A673 (cell line): ENCODE results near the gene PIGL. TPM values are rescaled to one million over a fixed set of nuclear protein-coding genes. Genes with fewer than 3 reads are reported as not detected.
A peak's percentile ranks its signal among the peaks of the same experiment; 100 is the strongest.

Experiments
- BruUV-seq: library from RNA; stranded (reverse); fragments of 400-500 nt; replicated peaks from 2 replicates; lab custom pipeline; 2021; lab: Mats Ljungman, UMichigan
- CTCF ChIA-PET: fragments of 300-600 bp; sonication (Branson Sonifier 250); formaldehyde crosslinking; loops from one replicate; lab custom pipeline; 2022; ENCODE audit warnings: antibody characterized with exemption; lab: Charles Lee
- POLR2A ChIA-PET: fragments of 300-600 bp; sonication (Branson Sonifier 250); formaldehyde crosslinking; loops from one replicate; lab custom pipeline; 2022; ENCODE audit warnings: antibody characterized with exemption; ENCODE audit not compliant: low non-redundant PET; lab: Charles Lee
- DNase-seq: peaks from one replicate; pipeline ENCODE4 v3.0.0-alpha.2; 2015; ENCODE audit warnings: low spot score
- H3K27ac ChIP-seq: fragments of 200-600 bp; sonication (generic); 2 replicates; pipeline ENCODE4 v1.5.1; 2016; ENCODE audit warnings: mixed run types, low read depth, mild to moderate bottlenecking, mixed read lengths, antibody characterized with exemption, low read length; ENCODE audit not compliant: poor library complexity, severe bottlenecking
- H3K27me3 ChIP-seq: fragments of 200-600 bp; sonication (generic); replicated peaks from 2 replicates; pipeline ENCODE4 v1.6.1; 2017; ENCODE audit warnings: mixed run types, low read depth, mild to moderate bottlenecking, mixed read lengths, antibody characterized with exemption, low read length; ENCODE audit not compliant: insufficient read depth, poor library complexity
- H3K36me3 ChIP-seq: fragments of 200-600 bp; sonication (generic); 2 replicates; pipeline ENCODE4 v1.6.1; 2016; ENCODE audit warnings: mixed run types, mild to moderate bottlenecking, mixed read lengths, antibody characterized with exemption, low read length; ENCODE audit not compliant: insufficient read depth, poor library complexity, severe bottlenecking
- H3K4me1 ChIP-seq: fragments of 200-600 bp; sonication (generic); 2 replicates; pipeline ENCODE4 v1.6.1; 2017; ENCODE audit warnings: mixed run types, mild to moderate bottlenecking, mixed read lengths, antibody characterized with exemption, low read length; ENCODE audit not compliant: insufficient read depth, poor library complexity, severe bottlenecking
- H3K4me3 ChIP-seq: fragments of 200-600 bp; sonication (generic); 2 replicates; pipeline ENCODE4 v1.5.1; 2016; ENCODE audit warnings: low read depth, mixed run types, mild to moderate bottlenecking, mixed read lengths, low read length; ENCODE audit not compliant: poor library complexity, severe bottlenecking
- H3K9me3 ChIP-seq: fragments of 200-600 bp; sonication (generic); 2 replicates; pipeline ENCODE4 v1.6.1; 2016; ENCODE audit warnings: mixed run types, low read depth, mild to moderate bottlenecking, mixed read lengths, antibody characterized with exemption, low read length; ENCODE audit not compliant: poor library complexity, severe bottlenecking
- CTCF ChIP-seq: fragments of 300-800, 200-600 bp; sonication (generic); conservative IDR thresholded peaks from 2 replicates; pipeline ENCODE4 v1.5.1; 2017; ENCODE audit warnings: low read depth, mild to moderate bottlenecking, antibody characterized with exemption, low read length, moderate library complexity, mixed read lengths
- EZH2 ChIP-seq: fragments of 200-600 bp; sonication (generic); IDR thresholded peaks from 2 replicates; pipeline ENCODE4 v1.6.1; 2017; ENCODE audit warnings: borderline replicate concordance, low read depth, mild to moderate bottlenecking, mixed read lengths, antibody characterized with exemption, low read length; ENCODE audit not compliant: poor library complexity, severe bottlenecking
- intact Hi-C: fragments of 100-400 bp; cut with micrococcal nuclease; formaldehyde crosslinking; loops from one replicate; pipeline ENCODE4 v1.10.0; 2022; ENCODE audit not compliant: unreplicated experiment
- total RNA-seq: library from RNA; stranded (reverse); gene quantifications from 2 replicates; pipeline ENCODE4 v1.2.3, GENCODE V29; 2021

Gene PIGL
- total RNA-seq, 1 experiment from 2014 or later: 31.7 TPM

- POLR2A ChIA-PET: interaction anchor here (0.6 kb wide), 1 partner anchor 100 kb away, joined by 3 read pairs; no protein-coding TSS in a partner anchor
- H3K4me3 ChIP-seq: peak within 1 kb of the TSS; percentile 63
- peak within 1 kb of the TSS; percentile 81 for H3K27ac ChIP-seq
- intact Hi-C loops: no loop called here
- peaks cover 14% of the 10 kb centered on the region for H3K36me3 ChIP-seq
- peak; percentile 78 for DNase-seq
- CTCF ChIA-PET: interaction anchor here (0.6 to 1.5 kb wide), 7 partner anchors 10 to 1817 kb away, joined by 3 to 16 read pairs (median 4); partner anchors contain the start of gene UBB
- H3K4me1 ChIP-seq: peaks cover 6% of the 10 kb centered on the region
- no peaks in the 10 kb centered on the region for H3K9me3 ChIP-seq
- BruUV-seq: no TSS peak
- no peaks in the 10 kb centered on the region for H3K27me3 ChIP-seq
- no peak; the same call in 1 of the 2 replicates for TF ChIP-seq CTCF
- no peak for TF ChIP-seq EZH2
These were observed 136.5 kb downstream of the PIGL start, which contains the start of gene CENPV for GRCh38 chr17:16353317-16354174. Gene CENPV (minus strand): TSS chr17:16353469. CDS start chr17:16353436, 33 bp downstream.

GRCh38 chr17:16354585-16354984, 137.6 kb downstream of the PIGL start:
- BruUV-seq: no TSS peak
- Histone ChIP-seq H3K27ac (no peak overlapping the region), H3K4me3 (no peak overlapping the region), H3K27me3 (no peaks in the 10 kb centered on the region), H3K4me1 (peaks cover 6% of the 10 kb centered on the region), H3K9me3 (no peaks in the 10 kb centered on the region), H3K36me3 (peaks cover 4% of the 10 kb centered on the region)
- CTCF ChIA-PET: no interaction called here
- no peak for DNase-seq
- POLR2A ChIA-PET: no interaction called here
- intact Hi-C loops: no loop called here
- TF ChIP-seq CTCF: no peak
- no peak for TF ChIP-seq EZH2

GRCh38 chr17:16358394-16358793, 141.4 kb downstream of the PIGL start:
- CTCF ChIA-PET: no interaction called here
- Histone ChIP-seq H3K27ac (no peak overlapping the region), H3K9me3 (no peaks in the 10 kb centered on the region), H3K4me3 (no peak overlapping the region), H3K27me3 (no peaks in the 10 kb centered on the region), H3K36me3 (no peaks in the 10 kb centered on the region), H3K4me1 (no peaks in the 10 kb centered on the region)
- intact Hi-C loops: no loop called here
- no peak for TF ChIP-seq CTCF
- TF ChIP-seq EZH2: no peak
- BruUV-seq: no TSS peak
- no peak for DNase-seq
- POLR2A ChIA-PET: no interaction called here
